Measurements from ENCODE around the gene TNFRSF19.

TNFRSF19 gene

DNA sequence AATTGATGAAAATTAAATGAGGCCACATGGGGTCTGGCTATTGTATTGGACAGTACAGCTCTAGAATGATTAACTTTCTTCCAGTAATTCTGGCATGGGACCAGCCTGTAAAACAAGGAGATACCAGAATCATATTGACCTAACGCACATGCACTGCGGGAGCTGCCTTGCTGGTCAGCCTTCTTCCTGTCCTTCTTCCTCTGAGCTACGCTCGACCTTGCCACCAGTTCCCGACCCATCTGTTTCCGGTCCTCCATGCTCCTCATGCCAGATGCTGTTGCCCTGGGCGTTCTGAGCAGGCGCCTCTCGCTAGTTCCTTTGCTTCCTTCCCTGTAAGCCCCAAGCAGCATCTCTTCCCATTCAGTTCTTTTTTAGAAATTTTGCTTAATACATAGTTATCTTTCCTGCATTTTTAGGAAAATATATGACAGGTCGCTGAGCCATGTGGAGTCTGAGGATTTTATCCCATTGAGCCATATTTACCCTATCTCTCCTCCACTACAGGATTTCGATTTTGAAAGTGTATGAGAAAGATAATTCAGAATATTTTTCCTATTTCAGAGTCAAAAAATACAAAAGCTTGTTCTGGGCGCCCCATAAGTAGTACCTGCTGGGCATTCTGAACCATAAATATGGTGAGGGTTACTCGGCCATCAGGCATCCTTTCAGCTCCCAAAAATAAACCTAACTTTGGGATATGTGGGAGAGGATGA lies 38.6 kb downstream of the TNFRSF19 start:
- no peak for DNase-seq

DNA sequence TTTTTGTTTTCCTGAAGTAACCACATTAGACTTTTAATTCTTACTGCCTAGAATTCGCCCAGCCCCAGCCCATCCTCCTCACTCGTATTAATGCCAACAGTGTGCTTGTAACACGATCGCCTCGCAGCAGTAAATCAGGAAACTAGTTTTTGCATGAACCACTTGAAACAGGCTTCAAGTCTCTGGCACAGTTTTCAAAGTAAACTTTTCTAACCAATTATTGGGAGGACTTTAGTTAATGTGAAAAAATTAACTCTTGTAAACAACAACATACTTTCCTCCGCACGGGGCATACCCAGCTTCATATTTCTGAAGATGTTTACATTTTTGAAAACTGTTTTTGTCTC lies 39.2 kb downstream of the TNFRSF19 start:
- no peak for DNase-seq

DNA sequence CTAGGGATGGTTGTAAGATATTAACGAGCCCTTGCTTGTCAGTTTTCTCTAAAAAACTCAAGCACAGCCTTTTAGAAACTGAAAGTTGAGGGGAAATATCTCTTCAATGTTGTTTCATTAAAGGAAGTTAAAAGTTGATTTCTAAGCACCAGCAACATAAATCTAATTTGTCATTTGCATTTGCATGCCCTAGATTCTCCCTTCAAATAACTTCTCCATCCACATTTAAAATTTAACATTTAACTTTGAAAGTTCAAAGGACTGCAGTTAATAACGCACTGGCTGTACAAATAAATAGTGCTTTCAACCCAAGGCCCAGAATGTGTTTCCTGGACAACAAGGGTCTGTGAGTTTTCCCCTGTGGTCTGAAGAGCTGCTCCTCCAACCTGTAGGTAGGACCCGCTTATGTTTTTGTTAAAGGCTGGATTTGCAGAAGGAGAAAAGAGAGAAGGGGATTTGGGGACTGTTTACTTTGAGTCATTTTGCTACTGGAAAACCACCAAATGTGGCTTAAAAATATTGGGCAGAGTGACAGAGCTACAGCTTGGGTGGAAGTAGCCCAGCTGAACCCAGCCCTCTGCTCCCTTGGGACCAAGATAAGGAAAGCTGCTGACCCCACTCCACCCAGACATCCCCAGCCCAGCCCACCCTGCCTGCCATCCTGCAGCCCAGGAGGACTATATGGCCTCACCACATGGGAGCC lies 39.8 kb downstream of the TNFRSF19 start:
- no peak for DNase-seq

DNA sequence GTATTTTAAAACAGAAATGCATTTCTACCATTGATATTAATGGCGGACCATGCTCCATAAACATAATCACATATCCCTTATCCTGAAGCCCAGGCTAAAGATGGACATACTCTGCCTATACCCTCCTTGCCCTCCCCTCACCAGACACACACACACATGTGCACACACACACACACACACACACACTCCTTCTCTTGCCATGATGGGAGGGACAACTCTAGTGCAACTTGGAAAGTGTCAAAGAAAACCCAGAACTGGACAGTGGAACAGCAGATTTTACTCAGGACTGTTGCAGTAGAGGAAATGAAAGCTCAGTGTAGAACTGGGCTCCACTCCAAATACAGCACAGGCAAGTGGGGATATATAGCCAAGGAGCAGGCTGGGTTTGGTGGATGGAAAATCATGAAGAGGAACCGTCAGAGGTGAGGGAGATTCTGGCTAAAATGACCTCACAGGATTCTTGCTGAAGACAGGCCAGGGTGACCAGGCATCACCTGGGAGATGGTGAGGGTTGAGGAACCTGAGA lies 40.8 kb downstream of the TNFRSF19 start:
- no peak for DNase-seq

DNA sequence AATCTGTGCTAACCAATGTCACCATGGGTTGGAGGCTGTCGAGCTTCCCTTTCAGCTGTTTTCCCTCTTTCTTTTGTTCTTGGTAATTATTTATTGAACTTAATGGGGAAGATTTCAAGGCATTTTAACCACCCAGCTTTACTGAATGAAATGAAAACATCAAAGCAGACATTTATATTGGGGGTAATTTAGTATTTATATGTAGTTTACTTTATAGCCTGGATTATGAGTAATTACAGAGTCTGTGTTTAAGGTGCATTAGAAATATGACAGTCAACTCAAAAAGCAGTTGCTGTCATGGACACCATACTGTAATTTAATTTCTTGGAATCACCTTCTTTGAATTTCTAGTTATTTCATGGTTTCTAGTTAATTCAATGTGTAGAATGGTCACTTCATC lies 42.0 kb downstream of the TNFRSF19 start:
- DNase-seq = no peak

DNA sequence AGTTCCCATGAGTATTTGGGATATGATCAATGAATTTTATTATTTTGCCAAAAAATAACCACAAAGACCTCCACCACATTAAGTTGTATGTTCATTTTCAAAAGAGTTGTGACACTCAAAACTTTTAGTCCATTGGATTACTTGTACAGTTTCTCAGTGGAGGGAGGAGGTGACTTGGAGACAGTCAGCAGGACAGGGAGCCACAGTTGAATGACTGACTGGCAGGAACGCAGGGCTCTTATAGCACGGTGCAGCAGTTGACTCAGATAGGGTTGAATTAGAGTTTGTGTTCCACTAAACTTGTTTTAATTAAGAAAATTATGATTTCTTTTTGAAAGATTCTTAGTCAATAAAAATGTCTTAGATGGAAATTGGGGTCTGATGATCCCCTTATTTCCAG lies 42.5 kb downstream of the TNFRSF19 start:
- no peak for DNase-seq

DNA sequence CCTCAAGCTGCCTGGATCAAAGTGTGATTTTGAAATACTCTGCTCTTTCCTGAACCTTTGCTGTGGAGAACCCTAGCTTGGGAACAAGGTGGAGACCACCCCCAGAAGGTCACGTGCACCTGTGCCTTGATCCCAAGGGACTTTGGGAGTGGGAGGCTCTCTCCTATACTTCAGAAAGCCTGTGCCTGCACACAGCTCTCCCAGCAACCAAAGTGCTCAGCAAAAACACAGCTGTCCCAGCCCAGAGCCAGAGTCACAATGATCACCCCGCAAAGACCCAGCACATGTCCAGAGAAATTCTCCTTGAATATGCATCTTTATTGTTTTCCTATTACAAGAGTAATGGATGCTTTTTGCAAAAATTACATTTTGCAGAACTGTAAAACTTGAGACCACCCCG lies 43.4 kb downstream of the TNFRSF19 start:
- no peak for DNase-seq

DNA sequence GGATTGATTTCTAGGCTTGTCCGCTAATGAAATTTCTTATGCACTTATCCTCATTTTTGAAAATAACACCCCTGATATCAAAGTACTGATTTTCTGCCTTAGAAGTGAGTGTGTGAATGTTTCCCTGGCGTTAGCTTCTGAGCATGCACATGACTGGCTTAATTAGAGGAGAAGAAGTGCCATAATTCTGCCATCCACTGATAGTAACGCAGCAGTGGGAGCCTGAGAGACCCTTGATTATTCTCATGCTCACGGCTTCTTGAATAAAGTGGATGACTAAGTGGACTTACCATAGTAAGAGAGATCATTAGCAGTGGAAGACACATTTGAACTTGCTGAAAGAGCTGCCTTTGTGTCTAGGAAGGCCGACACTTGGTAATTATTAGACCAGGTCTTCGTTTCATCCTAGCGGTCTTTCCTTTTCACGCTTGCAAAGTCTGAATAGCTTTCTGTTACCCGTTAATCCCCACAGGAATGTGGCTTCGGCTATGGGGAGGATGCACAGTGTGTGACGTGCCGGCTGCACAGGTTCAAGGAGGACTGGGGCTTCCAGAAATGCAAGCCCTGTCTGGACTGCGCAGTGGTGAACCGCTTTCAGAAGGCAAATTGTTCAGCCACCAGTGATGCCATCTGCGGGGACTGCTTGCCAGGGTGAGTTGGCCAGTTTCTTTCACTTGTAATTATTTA lies 45.3 kb downstream of the TNFRSF19 start:
- no peak for DNase-seq

DNA sequence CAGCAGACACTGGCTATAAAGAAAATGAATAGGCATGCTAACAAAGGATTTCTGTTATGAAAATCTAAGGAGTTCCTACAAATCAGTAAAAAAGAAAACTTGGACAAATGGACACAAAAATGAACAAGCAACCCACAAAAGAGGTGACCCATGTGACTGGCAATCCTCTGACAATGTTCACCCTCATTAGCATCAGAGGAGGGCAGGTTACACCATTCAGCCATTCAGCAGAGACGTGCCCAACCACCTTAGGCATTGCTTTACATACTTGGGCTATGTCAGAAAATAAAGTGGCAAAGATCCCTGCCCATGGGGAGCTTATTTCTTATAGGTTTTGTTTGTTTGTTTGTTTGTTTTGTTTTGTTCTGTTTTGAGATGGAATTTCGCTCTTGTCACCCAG lies 46.0 kb downstream of the TNFRSF19 start:
- no peak for DNase-seq

DNA sequence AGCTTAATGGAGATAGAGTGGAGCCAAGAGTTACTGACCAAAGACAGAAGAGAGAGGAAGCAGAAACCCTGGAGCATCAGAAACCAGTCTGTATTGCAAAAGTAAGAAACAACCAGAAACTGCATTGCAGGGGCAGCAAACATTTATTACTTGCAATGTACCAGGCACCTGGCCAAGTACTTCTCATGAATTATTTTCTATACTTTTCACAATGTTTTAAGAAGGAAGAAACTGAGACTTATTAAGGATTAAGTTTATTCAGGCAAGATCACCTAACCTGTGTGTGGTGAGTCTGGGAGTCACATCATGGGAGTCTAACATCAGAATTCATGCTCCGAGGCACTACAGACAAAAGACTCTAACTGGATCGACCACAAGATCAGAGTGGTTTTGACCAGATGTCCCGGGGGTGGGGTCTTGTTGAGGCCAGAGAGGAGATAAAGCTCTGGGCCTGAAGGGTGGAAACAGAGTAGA lies 47.4 kb downstream of the TNFRSF19 start:
- DNase-seq = no peak

DNA sequence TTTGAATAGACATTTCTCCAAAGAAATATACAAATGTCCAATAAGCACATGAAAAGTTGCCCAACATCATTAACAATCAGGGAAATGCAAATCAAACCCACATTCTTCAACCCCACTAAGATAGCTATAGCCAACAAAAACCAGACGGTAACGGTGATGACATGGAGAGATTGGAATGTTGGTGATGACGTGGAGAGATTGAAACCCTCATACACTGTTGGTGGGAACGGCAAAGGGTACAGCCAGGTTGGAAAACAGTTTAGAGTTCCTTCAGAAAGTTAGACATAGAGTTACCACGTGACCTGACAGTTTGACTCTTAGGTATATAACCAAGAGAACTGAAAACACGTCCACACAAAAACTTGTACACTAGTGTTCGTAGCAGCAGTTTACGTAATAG lies 48.1 kb downstream of the TNFRSF19 start:
- DNase-seq = no peak

DNA sequence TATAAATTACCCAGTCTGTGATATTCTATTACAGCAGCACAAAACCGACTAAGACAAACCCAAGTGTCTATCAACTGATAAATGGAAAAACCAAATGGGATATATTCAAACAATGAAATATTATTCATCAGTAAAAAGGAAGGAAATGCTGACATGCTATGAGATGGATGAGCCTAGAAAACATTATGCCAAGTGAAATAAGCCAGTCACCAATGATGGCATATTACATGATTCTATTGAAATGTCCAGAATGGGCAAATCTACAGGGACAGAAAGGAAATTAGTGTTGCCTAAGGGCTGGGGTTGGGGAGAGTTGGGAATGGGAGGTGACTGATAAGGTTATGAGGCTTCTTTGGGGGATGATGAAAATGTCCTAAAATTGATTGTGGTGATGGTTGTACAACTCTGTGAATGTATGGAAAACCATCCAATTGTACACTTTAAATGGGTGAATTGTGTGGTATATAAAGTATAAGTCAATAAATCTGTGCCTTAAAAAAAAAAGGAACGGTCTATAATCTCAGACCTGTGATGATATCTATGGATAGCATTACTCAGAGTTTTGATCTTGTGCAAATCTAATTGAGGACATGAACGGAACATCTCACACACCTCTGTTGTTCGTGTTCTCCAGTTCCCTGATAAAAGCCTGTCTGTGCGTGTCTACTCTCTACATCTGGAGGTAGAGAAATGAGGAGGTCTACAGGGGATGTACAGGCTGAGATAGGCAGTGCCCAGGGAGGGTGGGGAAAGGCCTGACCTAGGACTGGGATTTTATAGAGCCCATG lies 49.0 kb downstream of the TNFRSF19 start:
- no peak for DNase-seq

DNA sequence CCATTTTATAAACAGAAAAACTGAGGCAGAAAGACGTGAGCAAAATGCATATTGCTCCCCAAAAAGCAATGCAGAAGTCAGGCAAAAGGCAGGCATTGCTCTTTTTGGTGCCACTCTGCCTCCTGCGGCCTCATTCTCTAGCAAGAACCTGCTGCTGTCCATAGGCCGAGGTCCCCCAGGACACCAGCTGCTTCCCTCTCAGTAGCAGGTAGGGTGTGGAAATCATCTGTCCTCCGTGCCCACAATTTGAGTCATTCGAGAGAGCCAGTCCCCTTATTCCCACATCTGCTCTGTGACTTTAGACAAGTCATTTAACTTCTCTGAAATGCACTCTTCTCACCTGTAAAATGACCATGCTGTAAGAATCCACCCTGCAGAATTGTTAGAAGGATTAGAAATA lies 50.0 kb downstream of the TNFRSF19 start:
- no peak for DNase-seq

DNA sequence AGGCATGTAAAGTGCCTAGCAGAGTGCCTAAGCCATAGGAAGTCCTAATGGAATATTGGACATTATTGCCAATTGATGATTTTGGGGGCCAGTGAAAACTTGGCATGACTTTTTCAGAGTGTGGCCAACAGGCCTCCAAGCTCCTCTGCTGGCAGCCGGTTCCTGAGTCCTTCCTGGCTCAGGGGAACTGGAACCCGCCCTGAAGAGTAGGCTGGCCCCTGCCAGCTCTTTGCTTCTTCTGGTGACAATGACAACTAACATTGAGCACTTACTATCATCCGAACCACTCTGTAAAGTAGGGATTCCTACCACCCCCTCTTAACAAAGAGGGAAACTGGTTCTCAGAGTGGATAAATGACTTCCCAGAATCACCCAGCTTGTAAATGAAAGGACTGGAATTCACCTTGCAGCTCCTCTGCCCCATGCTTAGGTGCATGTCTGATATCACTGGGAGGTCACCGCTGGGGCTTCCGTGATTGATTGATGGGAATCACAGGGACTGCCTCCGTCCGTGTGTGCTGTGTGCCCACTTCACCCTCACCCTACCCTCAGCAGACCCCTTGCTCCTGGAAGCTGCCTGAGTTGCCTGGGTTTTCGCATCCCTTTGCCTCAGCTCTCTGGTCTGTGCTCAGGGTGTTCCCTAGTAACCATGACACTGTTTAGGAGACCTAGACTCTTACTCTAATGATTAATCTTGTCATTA lies 50.6 kb downstream of the TNFRSF19 start:
- no peak for DNase-seq

DNA sequence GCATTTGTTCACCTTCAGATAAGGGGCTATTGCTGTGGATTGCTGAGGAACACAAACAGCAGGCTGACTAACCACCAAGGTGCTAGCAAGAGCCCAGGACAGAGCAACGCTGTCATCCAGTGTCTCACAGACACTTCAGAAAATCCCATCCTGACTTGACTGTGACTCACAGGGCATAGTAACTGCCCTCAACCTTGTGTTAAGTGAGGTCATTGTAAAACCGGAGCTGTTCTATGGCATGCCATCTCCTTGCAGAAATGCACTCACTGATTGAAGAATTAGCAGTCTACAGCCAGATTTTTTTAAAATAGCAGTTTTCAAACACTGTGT lies 51.1 kb downstream of the TNFRSF19 start:
- DNase-seq = peak in 1 of 2 donors; percentile 4

DNA sequence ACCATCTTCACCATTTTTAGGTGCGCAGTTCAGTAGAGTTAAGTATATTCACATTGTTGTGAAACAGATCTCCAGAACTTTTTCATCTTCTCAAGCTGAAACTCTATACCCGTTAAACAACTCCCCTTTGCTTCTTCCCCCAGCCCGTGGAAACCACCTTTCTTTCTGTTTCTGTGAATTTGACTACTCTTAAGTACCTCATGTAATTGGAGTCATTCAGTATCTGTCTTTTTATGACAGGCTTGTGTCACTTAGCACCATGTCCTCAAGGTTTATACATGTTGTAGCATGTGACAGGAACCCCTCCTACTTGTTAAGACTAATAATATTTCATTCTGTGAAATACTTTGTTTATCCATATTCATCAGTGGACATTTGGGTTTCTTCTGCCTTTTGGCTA lies 52.8 kb downstream of the TNFRSF19 start:
- no peak for DNase-seq

DNA sequence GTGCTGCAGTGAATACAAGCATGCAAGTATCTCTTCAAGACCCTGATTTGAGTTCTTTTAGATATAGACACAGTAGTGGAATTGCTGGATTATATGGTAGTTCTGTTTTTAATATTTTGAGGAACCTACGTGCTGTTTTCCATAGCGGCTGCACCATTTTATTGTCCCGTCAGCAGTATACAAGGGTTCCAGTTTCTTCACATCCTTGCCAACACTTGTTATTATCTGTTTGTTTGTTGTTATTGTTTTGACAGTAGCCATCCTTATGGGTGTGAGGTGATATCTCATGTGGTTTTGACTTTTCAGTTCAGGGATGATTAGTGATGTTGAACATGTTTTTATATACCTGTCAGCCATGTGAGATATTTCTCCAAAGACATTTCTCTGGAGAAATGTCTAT lies 53.2 kb downstream of the TNFRSF19 start:
- DNase-seq = no peak

DNA sequence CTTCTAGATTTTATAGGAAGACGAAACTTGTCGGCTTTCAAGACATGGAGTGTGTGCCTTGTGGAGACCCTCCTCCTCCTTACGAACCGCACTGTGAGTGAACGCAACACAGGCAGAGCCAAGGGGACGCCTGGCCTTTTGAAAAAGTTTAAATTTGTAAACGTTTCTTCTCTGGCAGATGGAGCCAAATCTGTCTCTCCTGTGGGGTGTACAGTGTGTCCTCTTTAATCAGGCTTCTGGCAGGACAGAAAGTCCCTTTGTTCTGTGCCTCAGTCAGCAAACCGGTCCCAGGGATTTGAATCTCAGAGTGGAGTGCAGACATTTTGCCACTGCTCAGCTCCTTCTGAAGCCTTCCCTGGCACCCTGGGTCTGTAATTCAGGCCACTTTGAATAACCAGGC lies 56.5 kb downstream of the TNFRSF19 start:
- DNase-seq = no peak

DNA sequence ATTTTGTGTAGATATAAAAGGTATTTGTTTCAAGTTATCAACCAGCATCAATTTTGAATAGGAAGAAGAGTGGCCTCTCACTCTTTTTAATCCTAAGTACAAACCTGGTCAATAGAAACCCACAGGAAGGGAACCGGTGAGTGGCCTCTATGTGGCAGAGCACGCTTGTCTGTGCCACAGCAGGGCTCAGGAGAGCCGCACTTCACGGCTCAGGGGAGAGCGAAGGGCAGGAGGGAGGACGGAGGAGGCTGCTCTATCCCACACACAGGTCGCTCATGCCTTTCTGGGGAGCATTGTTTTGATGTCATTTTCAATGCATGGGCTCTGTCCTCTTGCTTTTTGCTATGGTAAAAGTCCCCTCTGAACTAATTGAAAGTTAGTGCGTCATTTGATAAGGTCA lies 57.2 kb downstream of the TNFRSF19 start:
- no peak for DNase-seq

DNA sequence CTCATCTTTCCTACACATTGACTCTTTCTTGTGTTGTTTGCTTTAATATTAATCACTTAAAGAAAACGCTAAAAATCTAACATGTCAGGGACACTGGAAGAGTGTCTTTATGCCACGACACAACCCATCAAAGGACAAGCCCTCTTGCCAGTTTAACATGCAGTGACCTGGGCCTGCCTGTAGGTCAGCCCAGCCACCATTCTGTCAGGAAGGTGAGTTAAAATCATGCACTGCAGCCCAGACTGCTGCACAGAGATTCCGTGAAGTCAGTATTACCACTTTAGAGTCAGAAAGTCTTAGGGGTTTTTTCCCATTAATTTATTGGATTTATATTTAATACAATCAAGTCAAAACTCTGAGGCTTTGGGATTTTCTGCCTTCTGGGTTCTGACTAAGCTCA lies 58.0 kb downstream of the TNFRSF19 start:
- no peak for DNase-seq

DNA sequence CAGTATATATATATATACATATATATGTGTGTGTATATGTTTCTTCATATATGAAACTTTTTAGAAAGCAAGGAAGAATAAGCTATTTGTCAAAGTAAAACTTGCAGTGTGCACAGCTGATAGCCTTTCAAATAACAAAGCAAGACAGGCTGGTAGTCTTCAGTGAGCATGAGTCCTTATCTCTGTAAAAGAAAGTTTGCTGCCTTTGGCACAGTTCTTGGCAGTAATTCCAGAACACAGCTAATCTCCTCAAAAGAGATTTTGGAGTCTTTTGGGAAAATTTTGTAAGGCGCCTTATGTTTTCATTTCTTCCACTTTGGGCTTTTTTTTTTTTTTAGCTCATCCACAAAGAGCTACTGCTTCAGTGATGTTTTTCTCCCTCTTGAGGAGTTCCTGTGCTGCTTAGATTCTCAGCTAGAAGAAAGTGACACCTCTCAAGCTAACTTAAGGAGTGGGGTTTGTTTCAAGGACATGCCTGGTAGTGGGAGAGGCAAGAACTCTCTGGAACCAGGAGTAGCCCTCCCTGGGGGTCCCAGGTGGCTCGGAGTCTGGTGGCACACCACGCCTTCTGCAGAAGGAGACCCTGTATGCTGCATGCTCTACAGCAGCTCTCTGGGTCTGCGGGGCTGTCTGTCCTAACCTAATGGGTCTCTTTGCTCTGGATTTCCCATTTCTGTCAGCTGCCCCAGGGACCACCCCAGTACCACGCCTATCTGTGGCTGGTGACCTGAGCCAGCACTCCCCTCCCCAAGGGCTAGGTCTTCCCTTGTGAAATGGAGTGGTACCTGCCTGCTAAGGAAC lies 58.8 kb downstream of the TNFRSF19 start:
- no peak for DNase-seq

Measured in stimulated activated CD4-positive, alpha-beta T cell treated with anti-CD3 and anti-CD28 coated beads, Interleukin-2, amount 100 ng/mL, for 24 hours (primary cell).